Ishikawa (cell line): ENCODE measurements around the gene STRN4.

Source experiments
- CEBPB ChIP-seq: IDR thresholded peaks from 2 replicates; pipeline ENCODE4 v1.6.1; 2012
- CREB1 ChIP-seq: IDR thresholded peaks from 2 replicates; pipeline ENCODE4 v1.6.1; 2012; ENCODE audit warnings: low read depth
- EGR1 ChIP-seq: IDR thresholded peaks from 2 replicates; pipeline ENCODE4 v1.6.1; 2012
- EP300 ChIP-seq: IDR thresholded peaks from 2 replicates; pipeline ENCODE4 v1.6.1; 2012; ENCODE audit warnings: borderline replicate concordance
- MAX ChIP-seq: IDR thresholded peaks from 2 replicates; pipeline ENCODE4 v1.6.1; 2012
- RAD21 ChIP-seq: IDR thresholded peaks from 2 replicates; pipeline ENCODE4 v1.6.1; 2012; ENCODE audit warnings: low read depth
- REST ChIP-seq: IDR thresholded peaks from 2 replicates; pipeline ENCODE4 v1.6.1; 2012; ENCODE audit warnings: low read depth, mild to moderate bottlenecking
- TAF1 ChIP-seq: IDR thresholded peaks from 2 replicates; pipeline ENCODE4 v1.6.1; 2012; ENCODE audit warnings: low read depth, mild to moderate bottlenecking
- TCF12 ChIP-seq: IDR thresholded peaks from 2 replicates; pipeline ENCODE4 v1.6.1; 2012; ENCODE audit warnings: low read depth
- USF1 ChIP-seq: IDR thresholded peaks from 2 replicates; pipeline ENCODE4 v1.6.1; 2012
- YY1 ChIP-seq: IDR thresholded peaks from 2 replicates; pipeline ENCODE4 v1.6.1; 2012; ENCODE audit warnings: low read depth
- ZBTB7A ChIP-seq: IDR thresholded peaks from 2 replicates; pipeline ENCODE4 v1.6.1; 2012; ENCODE audit warnings: low read depth

- TF ChIP-seq EP300 (no peak), USF1 (no peak), TCF12 (no peak), REST (no peak), TAF1 (no peak), RAD21 (no peak), EGR1 (no peak), MAX (peak; percentile 62; the same call in 1 of the 2 replicates), YY1 (no peak), ZBTB7A (no peak; the same call in 1 of the 2 replicates), CREB1 (no peak), CEBPB (no peak)
Observed at GRCh38 chr19:46786236-46787039, 40.2 kb upstream of the STRN4 start.
